Measurements from ENCODE around the gene FERMT3. TPM values are rescaled to one million over a fixed set of nuclear protein-coding genes. Genes with fewer than 3 reads are reported as not detected.
A peak's percentile ranks its signal among the peaks of the same experiment; 100 is the strongest.

FERMT3 gene
- total RNA-seq, 1 donor from 2014 or later: 6.9 TPM

DNA sequence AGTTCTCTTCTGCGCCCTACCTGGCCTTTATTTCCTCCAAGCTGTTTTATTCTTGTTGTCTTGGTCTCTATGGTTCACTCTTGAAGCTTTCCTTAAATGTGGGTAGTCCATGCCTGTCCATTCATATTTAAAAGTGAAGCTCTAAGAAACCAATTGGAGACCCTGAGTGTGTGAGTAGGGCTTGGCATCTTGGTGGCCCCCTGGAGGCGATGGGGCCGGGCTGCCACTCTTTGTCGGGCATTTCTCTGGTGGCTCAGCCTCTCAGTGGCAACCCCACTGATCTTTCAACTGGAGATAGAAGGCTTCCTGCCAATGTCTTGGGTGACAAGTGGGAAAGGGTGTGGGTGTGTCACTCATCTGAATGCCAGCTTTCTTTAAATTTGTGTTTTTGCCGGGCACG is 10.4 kb downstream of the FERMT3 start:
- no peak for DNase-seq
- intact Hi-C loops (cut with micrococcal nuclease): no loop called here
- no peak for ATAC-seq

DNA sequence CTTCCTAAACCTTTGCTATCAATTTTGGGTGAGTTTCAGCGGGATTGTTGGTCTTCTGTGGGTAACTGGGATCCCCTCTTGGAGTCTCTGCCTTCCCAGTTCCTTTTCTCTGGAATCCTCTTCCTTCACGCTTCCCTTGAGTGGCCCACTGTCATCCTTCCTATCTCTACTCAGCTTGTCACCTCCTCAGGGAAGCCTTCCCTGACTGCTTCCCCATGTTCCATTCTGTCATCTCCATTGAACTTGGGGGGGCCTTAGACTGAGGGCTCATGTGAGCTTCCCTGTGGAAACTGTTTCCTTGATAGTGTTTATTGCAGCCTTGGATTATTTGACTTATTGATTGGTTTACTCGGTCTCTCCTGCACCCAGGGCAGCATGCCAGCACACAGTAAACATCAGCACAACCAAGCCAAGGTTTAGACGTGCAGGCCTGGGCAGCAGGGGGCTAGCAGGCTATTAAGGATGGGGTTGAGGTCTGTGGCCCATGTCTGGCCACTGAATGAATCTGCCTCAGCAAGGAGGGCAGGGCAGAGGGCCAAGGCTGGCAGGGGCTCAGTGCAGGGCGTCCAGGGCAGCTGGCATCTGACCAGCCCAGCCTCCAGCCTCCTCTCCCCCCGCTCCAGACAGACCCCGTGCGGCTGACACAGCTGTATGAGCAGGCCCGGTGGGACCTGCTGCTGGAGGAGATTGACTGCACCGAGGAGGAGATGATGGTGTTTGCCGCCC is 12.3 kb downstream of the FERMT3 start:
- intact Hi-C loops (cut with micrococcal nuclease): no loop called here
- no peak for DNase-seq
- ATAC-seq: no peak

DNA sequence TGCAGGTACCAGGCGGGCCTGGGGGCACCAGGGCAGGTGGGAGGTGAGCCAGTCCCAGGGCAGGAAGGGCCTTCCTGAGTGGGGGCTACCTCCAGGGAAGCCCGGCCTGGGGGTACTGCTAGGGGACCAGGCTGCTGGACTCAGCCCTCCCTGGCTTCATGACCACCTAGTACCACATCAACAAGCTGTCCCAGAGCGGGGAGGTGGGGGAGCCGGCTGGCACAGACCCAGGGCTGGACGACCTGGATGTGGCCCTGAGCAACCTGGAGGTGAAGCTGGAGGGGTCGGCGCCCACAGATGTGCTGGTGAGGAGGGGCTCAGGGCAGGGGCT is 12.8 kb downstream of the FERMT3 start:
- intact Hi-C loops (cut with micrococcal nuclease): no loop called here
- no peak for ATAC-seq
- no peak for DNase-seq

DNA sequence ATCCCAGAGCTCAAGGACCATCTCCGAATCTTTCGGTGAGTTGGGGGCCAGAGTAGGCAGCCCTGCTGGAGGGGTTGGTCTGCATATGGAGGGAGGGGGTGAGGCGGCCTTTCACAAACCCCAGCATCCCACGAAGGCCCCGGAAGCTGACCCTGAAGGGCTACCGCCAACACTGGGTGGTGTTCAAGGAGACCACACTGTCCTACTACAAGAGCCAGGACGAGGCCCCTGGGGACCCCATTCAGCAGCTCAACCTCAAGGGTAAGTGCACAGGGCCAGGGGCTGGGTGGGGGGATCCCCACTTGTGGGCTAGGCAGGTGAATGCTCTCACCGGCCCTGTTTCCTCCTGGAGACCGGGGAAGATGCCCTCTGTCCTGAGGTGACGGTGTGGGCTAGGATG is 13.2 kb downstream of the FERMT3 start:
- DNase-seq (no peak), ATAC-seq (no peak)
- intact Hi-C loops (cut with micrococcal nuclease): no loop called here

DNA sequence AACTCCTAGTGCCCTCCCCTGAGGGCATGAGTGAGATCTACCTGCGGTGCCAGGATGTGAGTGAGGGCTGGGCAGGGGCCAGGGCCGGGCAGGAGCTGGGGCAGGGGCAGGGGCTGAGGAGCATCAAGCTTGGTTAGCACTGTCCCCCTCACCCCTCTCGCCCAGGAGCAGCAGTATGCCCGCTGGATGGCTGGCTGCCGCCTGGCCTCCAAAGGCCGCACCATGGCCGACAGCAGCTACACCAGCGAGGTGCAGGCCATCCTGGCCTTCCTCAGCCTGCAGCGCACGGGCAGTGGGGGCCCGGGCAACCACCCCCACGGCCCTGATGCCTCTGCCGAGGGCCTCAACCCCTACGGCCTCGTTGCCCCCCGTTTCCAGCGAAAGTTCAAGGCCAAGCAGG is 13.8 kb downstream of the FERMT3 start:
- intact Hi-C loops (cut with micrococcal nuclease): no loop called here
- no peak for ATAC-seq
- DNase-seq: no peak

DNA sequence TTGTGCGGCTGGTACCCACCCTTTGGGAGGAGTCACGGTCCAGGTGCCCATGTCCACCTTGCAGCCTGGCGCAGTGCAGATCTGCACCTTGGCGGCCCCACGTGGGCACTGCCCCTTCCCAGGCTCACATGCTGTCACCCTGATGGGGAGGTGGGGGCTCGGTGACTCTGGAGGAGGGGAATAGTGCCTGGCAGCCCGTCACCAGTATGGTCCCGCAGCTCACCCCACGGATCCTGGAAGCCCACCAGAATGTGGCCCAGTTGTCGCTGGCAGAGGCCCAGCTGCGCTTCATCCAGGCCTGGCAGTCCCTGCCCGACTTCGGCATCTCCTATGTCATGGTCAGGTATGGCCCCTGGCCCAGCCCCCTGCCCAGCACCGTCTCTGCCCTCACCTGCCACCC is 14.3 kb downstream of the FERMT3 start:
- DNase-seq: no peak
- no peak for ATAC-seq
- intact Hi-C loops (cut with micrococcal nuclease): no loop called here

DNA sequence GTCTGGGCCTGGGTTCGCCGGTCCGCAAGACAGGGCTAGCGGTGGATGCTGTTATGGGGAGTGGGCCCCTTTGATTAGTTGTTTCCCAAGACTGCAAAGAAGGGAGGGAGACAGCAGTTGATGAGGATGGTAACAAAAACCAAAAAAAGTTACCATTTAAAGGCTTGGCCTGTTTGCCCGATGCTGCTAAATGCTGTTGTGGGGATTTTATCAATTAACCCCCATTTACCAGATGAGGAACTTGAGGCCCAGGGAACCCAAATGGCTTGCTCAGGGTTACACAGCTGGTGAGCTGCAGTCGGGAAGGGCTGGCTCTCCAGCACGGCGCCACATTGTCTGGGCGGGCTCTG is 16.1 kb downstream of the FERMT3 start:
- intact Hi-C loops (cut with micrococcal nuclease): no loop called here
- DNase-seq (no peak), ATAC-seq (no peak)

DNA sequence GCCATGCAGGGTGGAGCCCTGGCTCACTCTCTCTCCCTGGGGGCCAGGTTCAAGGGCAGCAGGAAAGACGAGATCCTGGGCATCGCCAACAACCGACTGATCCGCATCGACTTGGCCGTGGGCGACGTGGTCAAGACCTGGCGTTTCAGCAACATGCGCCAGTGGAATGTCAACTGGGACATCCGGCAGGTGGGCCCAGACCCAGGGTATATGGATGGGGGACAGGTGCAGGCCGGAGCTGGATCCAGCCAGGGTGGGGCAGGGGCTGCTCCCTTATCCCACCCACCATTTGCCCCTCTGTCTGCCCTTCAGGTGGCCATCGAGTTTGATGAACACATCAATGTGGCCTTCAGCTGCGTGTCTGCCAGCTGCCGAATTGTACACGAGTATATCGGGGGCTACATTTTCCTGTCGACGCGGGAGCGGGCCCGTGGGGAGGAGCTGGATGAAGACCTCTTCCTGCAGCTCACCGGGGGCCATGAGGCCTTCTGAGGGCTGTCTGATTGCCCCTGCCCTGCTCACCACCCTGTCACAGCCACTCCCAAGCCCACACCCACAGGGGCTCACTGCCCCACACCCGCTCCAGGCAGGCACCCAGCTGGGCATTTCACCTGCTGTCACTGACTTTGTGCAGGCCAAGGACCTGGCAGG is 16.6 kb downstream of the FERMT3 start:
- peak; percentile 41 for DNase-seq
- no peak for ATAC-seq
- intact Hi-C loops (cut with micrococcal nuclease): no loop called here

DNA sequence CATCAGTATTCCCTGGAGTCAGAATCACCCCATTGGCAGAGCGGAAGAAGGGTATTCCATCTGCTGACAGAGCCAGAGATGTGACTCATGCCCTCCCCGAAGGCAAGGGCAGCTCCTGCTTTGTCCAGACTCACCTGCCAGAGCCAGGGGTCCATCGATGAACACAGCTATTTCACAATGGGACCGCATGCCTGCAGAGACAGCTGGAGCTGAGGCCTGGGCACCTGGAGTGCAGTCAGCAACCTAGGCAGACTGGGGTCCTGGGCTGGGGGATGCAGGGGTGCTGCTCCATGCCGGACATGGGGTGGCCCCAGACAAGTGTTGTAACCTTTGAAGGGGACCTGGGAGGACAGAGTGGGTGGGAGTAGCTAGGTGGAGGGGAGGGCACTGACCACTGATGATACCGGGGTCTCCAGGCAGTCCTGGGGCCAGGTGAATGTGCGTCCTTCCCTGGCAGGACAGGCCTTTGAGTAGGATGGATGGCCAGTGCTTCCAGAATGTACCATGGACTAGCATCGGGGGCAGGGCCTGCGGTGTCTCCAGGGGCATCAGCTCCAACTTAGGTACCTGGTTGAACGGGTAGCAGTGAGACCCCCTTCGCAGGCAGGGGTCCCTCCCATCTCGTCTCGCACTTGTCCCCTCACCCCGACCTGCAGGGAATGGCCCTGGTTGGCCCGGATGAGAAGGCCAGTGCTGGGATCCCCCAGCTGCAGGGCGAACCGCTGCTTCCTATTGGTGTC is 17.8 kb downstream of the FERMT3 start:
- ATAC-seq (no peak), DNase-seq (no peak)
- intact Hi-C loops (cut with micrococcal nuclease): no loop called here

DNA sequence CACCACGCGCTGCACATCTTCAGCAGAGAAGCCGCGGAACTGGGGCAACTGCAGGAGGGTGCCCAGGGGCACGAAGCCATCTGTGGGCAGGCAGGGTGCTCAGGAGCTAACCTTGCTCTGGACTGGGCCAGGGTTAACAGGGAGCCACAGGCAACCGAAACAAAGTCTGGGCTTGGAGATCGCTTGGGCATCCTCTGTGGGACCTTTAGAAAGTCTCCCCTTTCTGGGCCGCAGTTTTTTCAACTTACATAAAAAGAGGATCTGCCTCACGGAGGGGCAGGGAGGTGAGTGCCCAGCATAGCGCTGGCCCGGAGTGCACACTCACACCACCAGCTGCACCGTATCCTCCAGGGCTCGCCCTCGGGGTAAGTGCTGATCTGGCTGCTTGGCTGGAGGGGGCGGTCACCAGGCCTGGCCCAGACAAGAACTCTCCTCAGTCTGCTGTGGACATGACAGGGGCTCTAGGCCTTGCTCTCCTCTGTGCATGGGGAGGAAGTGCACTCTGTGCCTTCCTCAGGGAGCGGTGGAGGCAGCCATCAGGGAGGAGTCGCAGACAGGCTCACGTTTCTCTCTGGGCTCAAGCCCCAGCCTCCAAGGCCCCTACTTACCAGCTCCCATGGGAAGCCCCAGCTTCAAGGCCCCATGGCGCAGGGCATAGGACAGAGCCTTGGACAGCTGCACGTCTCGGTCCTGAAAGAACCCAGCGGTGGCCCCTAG is 18.5 kb downstream of the FERMT3 start:
- no peak for ATAC-seq
- DNase-seq: no peak
- intact Hi-C loops (cut with micrococcal nuclease): no loop called here

DNA sequence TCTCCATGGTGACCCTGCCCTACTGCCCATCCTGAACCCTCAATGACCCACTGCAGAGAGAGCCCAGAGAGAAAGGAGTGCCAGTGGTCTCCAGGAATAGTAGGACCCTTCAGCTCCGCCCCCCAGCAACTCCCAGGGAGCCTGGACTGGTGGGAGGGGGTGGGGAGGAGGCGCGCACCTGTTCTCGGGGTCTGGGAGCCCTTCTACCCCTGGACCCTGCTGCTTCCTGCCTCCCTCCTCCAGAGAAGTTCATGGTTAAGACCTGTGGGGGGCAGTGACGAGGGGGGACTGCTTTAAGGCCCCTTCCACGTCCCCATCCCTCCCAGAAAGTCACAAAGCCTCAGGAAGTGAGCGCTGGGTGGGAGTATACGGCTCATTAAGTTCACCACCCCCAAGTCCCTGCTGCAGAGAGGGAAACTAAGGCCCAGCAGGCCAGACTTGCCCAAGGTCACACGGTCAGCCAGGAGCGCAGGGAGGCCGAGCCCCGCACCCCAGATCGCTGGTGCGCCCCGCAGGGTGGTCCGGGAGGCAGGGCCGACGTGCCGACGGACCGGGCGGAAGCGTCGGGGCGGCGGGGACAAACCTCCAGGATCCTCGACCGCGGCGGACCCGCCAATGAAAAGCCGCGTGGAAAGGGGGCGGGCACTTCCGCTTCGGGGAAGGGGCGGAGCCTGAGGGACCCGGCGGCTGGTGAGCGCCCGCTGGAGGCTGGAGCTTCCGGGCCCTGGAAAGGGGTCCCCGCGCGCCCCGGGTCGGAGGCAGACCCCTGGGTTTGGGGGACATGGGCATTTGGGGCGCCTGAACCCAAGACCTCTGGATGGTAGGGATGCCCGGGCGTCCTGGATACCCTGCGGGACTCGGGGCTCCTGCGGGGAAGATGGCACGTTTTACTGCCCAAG is 19.3 kb downstream of the FERMT3 start, which contains the start of the genes NUDT22 and TRPT1:
NUDT22 (plus strand) TSS at position 667 of the 899 bp plus-strand sequence. CDS start 379 bp downstream, outside the sequence.
TRPT1 (minus strand) TSS at position 579 of the 899 bp plus-strand sequence; CDS start at position 253, 326 bp downstream.
- ATAC-seq (peak; percentile 81), DNase-seq (peak; percentile 95)
- intact Hi-C loops (cut with micrococcal nuclease): no loop called here

DNA sequence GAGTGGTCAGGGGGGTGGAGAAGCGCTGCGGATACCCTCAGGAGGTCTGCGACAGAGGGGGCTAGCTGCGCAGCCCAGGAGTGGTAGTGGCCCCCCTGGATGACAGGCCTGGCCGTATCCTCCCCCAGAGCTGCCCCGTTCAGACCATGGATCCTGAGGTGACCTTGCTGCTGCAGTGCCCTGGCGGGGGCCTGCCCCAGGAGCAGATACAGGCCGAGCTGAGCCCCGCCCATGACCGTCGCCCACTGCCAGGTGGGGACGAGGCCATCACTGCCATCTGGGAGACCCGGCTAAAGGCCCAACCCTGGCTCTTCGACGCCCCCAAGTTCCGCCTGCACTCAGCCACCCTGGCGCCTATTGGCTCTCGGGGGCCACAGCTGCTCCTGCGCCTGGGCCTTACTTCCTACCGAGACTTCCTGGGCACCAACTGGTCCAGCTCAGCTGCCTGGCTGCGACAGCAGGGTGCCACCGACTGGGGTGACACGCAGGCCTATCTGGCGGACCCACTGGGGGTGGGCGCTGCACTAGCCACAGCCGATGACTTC is 20.1 kb downstream of the FERMT3 start:
- ATAC-seq (peak; percentile 47), DNase-seq (peak; percentile 78)
- intact Hi-C loops (cut with micrococcal nuclease): no loop called here

DNA sequence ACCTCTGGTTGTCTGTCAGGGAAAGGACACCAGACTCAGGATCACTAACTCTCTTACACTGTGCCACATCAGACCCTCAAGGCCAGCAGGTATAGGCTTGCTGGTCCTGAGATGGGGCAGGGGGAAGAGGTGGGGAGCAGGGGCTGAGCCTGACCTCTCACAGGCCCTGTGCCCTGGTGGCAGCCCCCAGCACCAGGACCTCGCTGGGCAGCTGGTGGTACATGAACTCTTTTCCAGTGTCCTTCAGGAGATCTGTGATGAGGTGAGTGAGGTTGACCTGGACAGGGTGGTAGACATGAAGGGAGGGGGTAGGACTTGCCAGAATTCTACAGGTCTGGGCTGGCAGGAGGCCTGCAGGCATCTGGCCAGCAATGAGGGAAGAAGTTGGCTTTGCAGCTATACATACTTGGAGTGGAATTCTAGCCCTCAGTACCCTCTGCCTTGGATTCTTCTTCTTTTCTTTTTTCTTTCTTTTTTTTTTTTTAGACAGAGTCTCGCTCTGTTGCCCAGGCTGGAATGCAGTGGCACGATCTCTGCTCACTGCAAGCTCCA is 21.0 kb downstream of the FERMT3 start:
- DNase-seq (no peak), ATAC-seq (no peak)
- intact Hi-C loops (cut with micrococcal nuclease): no loop called here

DNA sequence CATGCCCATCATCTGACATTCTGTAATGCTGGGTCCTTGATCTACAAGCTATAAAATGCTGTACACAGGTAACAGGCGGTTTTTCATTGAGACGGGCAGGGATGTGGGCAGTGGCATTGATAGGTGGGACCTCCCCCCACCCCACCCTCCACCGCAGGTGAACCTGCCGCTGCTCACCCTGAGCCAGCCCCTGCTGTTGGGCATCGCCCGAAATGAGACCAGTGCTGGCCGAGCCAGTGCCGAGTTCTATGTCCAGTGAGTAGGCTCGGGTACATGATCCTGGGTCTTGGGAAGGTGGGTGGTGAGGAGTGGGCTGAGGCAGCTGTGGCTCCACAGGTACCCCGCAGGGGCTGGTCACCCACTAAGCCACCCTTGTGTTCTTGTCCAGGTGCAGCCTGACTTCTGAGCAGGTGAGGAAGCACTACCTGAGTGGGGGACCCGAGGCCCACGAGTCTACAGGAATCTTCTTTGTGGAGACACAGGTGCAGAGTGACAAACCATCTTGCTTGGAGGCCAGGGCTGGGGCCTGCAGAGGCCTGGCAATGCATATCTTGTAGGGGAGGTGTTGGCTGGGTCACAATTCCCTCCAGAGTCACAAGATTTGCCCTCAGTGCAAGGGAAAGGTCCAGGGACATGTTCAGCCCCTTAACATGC is 22.7 kb downstream of the FERMT3 start:
- no peak for DNase-seq
- no peak for ATAC-seq
- intact Hi-C loops (cut with micrococcal nuclease): no loop called here

DNA sequence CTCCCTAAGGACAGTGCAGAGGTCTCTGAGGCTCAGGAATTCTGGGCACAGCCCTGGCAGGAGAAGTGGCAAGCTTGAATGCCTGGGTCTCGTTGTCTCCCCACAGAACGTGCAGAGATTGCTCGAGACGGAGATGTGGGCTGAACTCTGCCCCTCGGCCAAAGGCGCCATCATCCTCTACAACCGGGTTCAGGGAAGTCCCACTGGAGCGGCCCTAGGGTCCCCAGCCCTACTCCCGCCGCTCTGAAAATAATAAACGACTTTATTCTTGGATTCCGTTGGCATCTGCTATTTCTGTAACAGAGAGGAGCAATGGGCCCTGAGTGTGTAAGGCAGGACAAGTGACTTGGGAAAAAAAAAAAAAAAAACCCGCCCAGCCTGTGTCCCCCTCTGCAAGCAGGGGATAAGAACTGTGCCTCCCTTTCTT is 23.2 kb downstream of the FERMT3 start:
- ATAC-seq (no peak), DNase-seq (no peak)
- intact Hi-C loops (cut with micrococcal nuclease): no loop called here

DNA sequence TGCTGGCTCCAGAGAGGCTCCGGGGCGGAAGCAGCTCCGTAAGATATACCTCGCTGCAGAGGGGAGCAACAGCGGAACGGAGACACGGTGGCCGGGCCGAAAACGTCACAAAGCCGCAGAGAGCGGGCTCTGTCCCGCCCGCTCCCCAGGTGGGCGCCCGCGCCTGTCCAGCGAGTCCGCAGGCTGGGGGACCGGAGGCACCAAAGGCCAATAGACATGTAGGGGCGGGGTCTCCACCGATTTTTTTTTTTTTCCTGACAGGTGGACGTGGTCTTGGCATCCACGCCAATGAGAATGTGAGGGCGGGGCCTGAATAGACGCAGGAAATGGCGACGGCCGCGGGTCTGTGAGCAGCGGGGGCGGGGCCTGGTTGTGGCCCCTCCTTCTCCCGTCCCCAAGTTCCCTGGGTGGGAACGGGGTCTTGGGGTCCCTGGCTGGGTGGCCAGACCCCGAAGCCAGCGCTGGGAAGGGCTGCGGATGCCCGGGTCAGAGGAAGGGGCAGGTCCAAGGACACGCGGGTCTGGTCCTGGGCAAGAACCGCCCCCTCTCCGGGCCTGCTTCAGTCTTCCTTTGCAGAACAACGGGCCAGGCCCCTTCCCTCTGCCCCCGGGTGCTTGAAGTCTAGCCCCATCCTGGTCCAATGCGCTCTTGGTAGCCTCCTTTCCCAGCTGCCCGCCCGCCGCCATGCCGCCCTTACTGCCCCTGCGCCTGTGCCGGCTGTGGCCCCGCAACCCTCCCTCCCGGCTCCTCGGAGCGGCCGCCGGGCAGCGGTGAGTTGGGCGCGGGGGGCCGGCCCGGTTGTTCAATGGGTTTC is 23.9 kb downstream of the FERMT3 start, which contains the start of gene DNAJC4:
DNAJC4 (plus strand) TSS at position 378 of the 814 bp plus-strand sequence; CDS start at position 685, 307 bp downstream.
- intact Hi-C loops (cut with micrococcal nuclease): no loop called here
- ATAC-seq: peak; percentile 64

DNA sequence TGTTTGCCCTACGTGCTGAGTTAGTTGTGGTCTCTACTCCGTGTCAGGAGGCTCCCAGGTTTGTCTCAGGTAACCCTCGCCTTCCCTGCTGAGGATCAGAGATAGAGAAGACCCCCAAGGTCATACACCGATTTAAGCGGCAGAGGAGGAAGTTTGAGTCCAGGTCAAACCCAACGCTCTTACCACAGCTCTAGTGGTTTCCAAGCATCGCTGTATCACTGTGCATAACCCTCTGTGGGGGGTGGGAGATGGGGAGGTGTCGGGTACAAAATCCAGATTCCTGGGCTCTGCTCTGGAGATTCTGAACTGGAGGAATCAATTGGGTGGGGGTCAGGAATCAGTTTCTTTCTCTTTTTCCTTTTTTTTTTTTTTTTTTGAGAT is 24.5 kb downstream of the FERMT3 start:
- intact Hi-C loops (cut with micrococcal nuclease): no loop called here
- no peak for DNase-seq
- ATAC-seq: no peak

More for the DNA sequence above, 23.9 kb downstream of the FERMT3 start, which contains the start of gene DNAJC4:
- peak; percentile 96 for DNase-seq

All from left ventricle myocardium superior (tissue), 1 donor.